CD4-positive, alpha-beta T cell (primary cell): ENCODE measurements around the gene APLP2. TPM values are rescaled to one million over a fixed set of nuclear protein-coding genes. Genes with fewer than 3 reads are reported as not detected.
"Not testable (repeated sequence)": the region's sequence is repeated elsewhere in the genome, so short reads cannot be mapped to it uniquely, and the experiment has no call there.

ENCODE experiments used
- ATAC-seq: fragments of 200-7000 bp; cut with Tn5 transposase; one replicate; pipeline ENCODE4 v1.10.0; 2022; ENCODE audit warnings: mild to moderate bottlenecking; ENCODE audit not compliant: poor library complexity
- CTCF ChIA-PET: fragments of 350-600 bp; sonication (Branson Sonifier 250); formaldehyde crosslinking; loops from one replicate; lab custom pipeline; 2021; ENCODE audit warnings: antibody characterized with exemption, inconsistent platforms; lab: Charles Lee
- POLR2A ChIA-PET: fragments of 350-600 bp; sonication (Branson Sonifier 250); formaldehyde crosslinking; loops from one replicate; lab custom pipeline; 2021; ENCODE audit warnings: antibody characterized with exemption, inconsistent platforms; lab: Charles Lee
- DNase-seq, 14 experiments: peaks; one replicate each; pipeline ENCODE4 v3.0.0-alpha.2; 2013 to 2020; ENCODE audit warnings: mixed read lengths in 2 of 14
- H3K27ac ChIP-seq, 2 donors: one replicate each; pipeline versions ENCODE4 v1.5.1 to v1.7.0; 2013; ENCODE audit warnings: low read length in 2 of 2, low read depth in 1 of 2, mild to moderate bottlenecking in 1 of 2
- H3K27me3 ChIP-seq, 2 experiments: 1 replicate in 1 of 2; 2 replicates in 1 of 2; pipeline versions ENCODE4 v1.6.1 to v1.7.0; 2013; ENCODE audit warnings: low read length in 2 of 2, control low read depth in 1 of 2, mild to moderate bottlenecking in 1 of 2, moderate library complexity in 1 of 2; ENCODE audit not compliant: insufficient read depth in 2 of 2, control insufficient read depth in 1 of 2
- H3K36me3 ChIP-seq: one replicate; pipeline ENCODE4 v1.6.1; 2013; ENCODE audit warnings: low read length, control low read depth; ENCODE audit not compliant: insufficient read depth
- H3K4me1 ChIP-seq: one replicate; pipeline ENCODE4 v1.6.1; 2013; ENCODE audit warnings: low read length, control low read depth; ENCODE audit not compliant: insufficient read depth
- H3K4me3 ChIP-seq: one replicate; pipeline ENCODE4 v1.5.1; 2013; ENCODE audit warnings: mild to moderate bottlenecking, low read length, moderate library complexity
- H3K9me3 ChIP-seq, 2 experiments: 1 replicate in 1 of 2; 2 replicates in 1 of 2; pipeline versions ENCODE4 v1.6.1 to v1.7.0; 2013; ENCODE audit warnings: low read length in 2 of 2, mild to moderate bottlenecking in 2 of 2, control low read depth in 1 of 2, moderate library complexity in 1 of 2; ENCODE audit not compliant: control insufficient read depth in 1 of 2, insufficient read depth in 1 of 2
- H3K27ac Mint-ChIP-seq: one replicate; pipeline ENCODE4 v1.8.0; 2020; ENCODE audit warnings: mixed read lengths
- H3K27me3 Mint-ChIP-seq: one replicate; pipeline ENCODE4 v1.8.0; 2021; ENCODE audit warnings: mixed read lengths
- H3K36me3 Mint-ChIP-seq: one replicate; pipeline ENCODE4 v1.8.0; 2021; ENCODE audit warnings: low read depth, mixed read lengths
- H3K4me1 Mint-ChIP-seq: one replicate; pipeline ENCODE4 v1.8.0; 2021; ENCODE audit warnings: low read depth, mixed read lengths
- H3K4me3 Mint-ChIP-seq: one replicate; pipeline ENCODE4 v1.8.0; 2020; ENCODE audit warnings: mild to moderate bottlenecking, mixed read lengths
- H3K9me3 Mint-ChIP-seq: one replicate; pipeline ENCODE4 v1.8.0; 2020; ENCODE audit warnings: mixed read lengths
- CTCF ChIP-seq: fragments of 200-600 bp; IDR thresholded peaks from one replicate; pipeline ENCODE4 v1.8.0; 2022; ENCODE audit warnings: antibody characterized with exemption, mild to moderate bottlenecking
- intact Hi-C, 2 experiments: fragments of 100-400 bp; cut with DNase I in 1 of 2; cut with micrococcal nuclease in 1 of 2; formaldehyde crosslinking; loops; one replicate each; pipeline versions ENCODE4 v1.15.1 to v1.9.0; 2023 to 2025; cut with DNase I, micrococcal nuclease
- total RNA-seq, 174 experiments: library from RNA in 2 of 174; stranded (reverse) in 2 of 174; gene quantifications; one replicate each; pipeline ENCODE4 v1.2.3 and lab custom pipeline; 2021 to 2026

Gene APLP2
- total RNA-seq, 2 experiments from 2014 or later: 28.8 to 29.5 TPM

DNA sequence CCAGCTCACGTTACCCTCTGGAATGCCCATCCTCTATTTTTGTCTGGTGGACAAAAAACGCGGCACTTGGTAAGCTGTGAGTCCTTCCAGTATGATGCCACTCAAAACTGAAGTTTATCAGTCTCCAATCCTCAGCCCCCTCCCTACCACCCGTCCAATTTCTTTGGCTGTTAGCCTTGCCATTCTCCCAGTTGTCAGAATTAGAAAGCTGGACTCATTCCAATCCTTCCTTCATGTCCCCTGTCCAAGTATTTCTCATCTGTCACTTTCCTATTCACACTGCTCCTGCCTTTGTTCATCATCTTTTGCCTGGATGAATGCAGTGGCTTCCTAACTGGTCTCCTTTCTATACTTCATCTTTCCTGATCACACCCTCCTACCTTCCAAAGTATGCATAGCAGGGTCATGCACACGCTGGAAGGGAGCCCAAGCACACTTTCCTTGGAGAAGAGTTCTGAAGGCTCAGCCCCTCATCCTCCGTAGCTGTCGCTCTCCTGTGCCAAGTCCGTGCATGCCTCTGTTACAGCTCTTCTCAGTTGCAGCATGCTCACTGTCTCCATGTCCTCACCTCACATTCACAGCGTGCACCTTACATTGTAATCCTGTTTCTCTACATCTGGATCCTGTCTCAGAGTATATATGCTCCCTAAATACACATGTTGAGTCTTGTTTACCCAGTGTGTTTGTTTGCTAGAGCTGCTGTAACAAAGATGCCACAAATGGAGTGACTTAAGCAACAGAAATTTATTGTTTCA, 19.4 kb downstream of the APLP2 start:
- Mint-ChIP-seq H3K36me3 (no peaks in the 10 kb centered on the region), H3K27ac (no peak overlapping the region), H3K9me3 (no peaks in the 10 kb centered on the region), H3K4me3 (no peak overlapping the region), H3K27me3 (no peaks in the 10 kb centered on the region), H3K4me1 (peaks cover 26% of the 10 kb centered on the region)
- no peaks in the 10 kb centered on the region for H3K27me3 ChIP-seq
- intact Hi-C loops: no loop called here
- ChIA-PET POLR2A (no interaction called here), CTCF (no interaction called here)
- H3K27ac ChIP-seq: no peak overlapping the region
- no peak for TF ChIP-seq CTCF
- H3K36me3 ChIP-seq: no peaks in the 10 kb centered on the region
- DNase-seq (no peak), ATAC-seq (no peak)
- H3K4me3 ChIP-seq: no peak overlapping the region
- no peaks in the 10 kb centered on the region for H3K4me1 ChIP-seq
- H3K9me3 ChIP-seq: no peaks in the 10 kb centered on the region

GRCh38 chr11:130089674-130090073, 20.0 kb downstream of the APLP2 start:
- no peaks in the 10 kb centered on the region for H3K9me3 ChIP-seq
- intact Hi-C loops: no loop called here
- no peak for TF ChIP-seq CTCF

DNA sequence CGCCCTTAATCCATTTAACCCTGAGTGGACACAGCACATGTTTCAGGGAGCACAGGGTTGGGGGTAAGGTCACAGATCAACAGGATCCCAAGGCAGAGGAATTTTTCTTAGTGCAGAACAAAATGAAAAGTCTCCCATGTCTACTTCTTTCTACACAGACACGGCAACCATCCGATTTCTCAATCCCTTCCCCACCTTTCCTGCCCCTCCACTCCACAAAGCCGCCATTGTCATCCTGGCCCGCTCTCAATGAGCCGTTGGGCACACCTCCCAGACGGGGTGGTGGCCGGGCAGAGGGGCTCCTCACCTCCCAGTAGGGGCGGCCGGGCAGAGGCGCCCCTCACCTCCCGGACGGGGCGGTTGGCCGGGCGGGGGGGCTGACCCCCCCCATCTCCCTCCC, 20.8 kb downstream of the APLP2 start:
- H3K27me3 Mint-ChIP-seq, H3K9me3 Mint-ChIP-seq, H3K4me3 ChIP-seq, DNase-seq, H3K4me1 ChIP-seq, H3K27me3 ChIP-seq, POLR2A ChIA-PET, H3K9me3 ChIP-seq, H3K4me3 Mint-ChIP-seq, H3K27ac ChIP-seq, intact Hi-C loops, H3K36me3 ChIP-seq, H3K36me3 Mint-ChIP-seq, CTCF ChIA-PET, ATAC-seq, H3K27ac Mint-ChIP-seq: not testable (repeated sequence)
- peaks cover 22% of the 10 kb centered on the region for H3K4me1 Mint-ChIP-seq

More at GRCh38 chr11:130089674-130090073, 20.0 kb downstream of the APLP2 start:
- Histone ChIP-seq H3K27ac (no peak overlapping the region), H3K27me3 (no peaks in the 10 kb centered on the region), H3K4me3 (no peak overlapping the region), H3K36me3 (no peaks in the 10 kb centered on the region), H3K4me1 (no peaks in the 10 kb centered on the region)
- Mint-ChIP-seq H3K27me3 (no peaks in the 10 kb centered on the region), H3K9me3 (no peaks in the 10 kb centered on the region), H3K4me1 (peaks cover 22% of the 10 kb centered on the region), H3K4me3 (no peak overlapping the region), H3K27ac (no peak overlapping the region), H3K36me3 (no peaks in the 10 kb centered on the region)
- ATAC-seq (no peak), DNase-seq (no peak)
- POLR2A ChIA-PET: no interaction called here
- CTCF ChIA-PET: no interaction called here

GRCh38 chr11:130091169-130091568, 21.5 kb downstream of the APLP2 start:
- DNase-seq, H3K36me3 ChIP-seq, H3K27me3 Mint-ChIP-seq, H3K4me1 ChIP-seq, ATAC-seq, H3K27ac Mint-ChIP-seq, H3K9me3 Mint-ChIP-seq, H3K4me3 Mint-ChIP-seq, intact Hi-C loops, H3K27me3 ChIP-seq, CTCF ChIA-PET, H3K9me3 ChIP-seq, POLR2A ChIA-PET, H3K36me3 Mint-ChIP-seq, H3K4me3 ChIP-seq, H3K27ac ChIP-seq: not testable (repeated sequence)
- peaks cover 22% of the 10 kb centered on the region for H3K4me1 Mint-ChIP-seq
